Thoracic aorta (tissue), 2 donors: ENCODE data around the gene ACOX3. TPM values are rescaled to one million over a fixed set of nuclear protein-coding genes. Genes with fewer than 3 reads are reported as not detected.
"Not testable (repeated sequence)": the region's sequence is repeated elsewhere in the genome, so short reads cannot be mapped to it uniquely, and the experiment has no call there.

ENCODE experiments used
- ATAC-seq: fragments of 150-250 bp; one replicate; pipeline ENCODE4 v1.8.0; 2017; ENCODE audit warnings: low read depth; ENCODE audit not compliant: insufficient number of reproducible peaks, low FRiP score
- DNase-seq: peaks from one replicate; pipeline ENCODE4 v3.0.0-alpha.2; 2020; ENCODE audit warnings: low spot score
- H3K27ac ChIP-seq, 2 donors: fragments of 200-600 bp; sonication (generic); 1 replicate in 1 of 2; 2 replicates in 1 of 2; pipeline ENCODE4 v1.5.1; 2016; ENCODE audit warnings: mild to moderate bottlenecking in 2 of 2, moderate library complexity in 2 of 2
- H3K27me3 ChIP-seq: fragments of 200-600 bp; sonication (generic); replicated peaks from 2 replicates; pipeline ENCODE4 v1.6.0; 2016; ENCODE audit warnings: mild to moderate bottlenecking; ENCODE audit not compliant: insufficient read depth
- H3K36me3 ChIP-seq: fragments of 200-600 bp; sonication (generic); one replicate; pipeline ENCODE4 v1.5.1; 2016
- H3K4me1 ChIP-seq, 2 donors: fragments of 200-600 bp; sonication (generic); 1 replicate in 1 of 2; 2 replicates in 1 of 2; pipeline versions ENCODE4 v1.5.1 to v1.6.0; 2016; ENCODE audit warnings: low read depth in 2 of 2, mild to moderate bottlenecking in 1 of 2; ENCODE audit not compliant: control insufficient read depth in 1 of 2
- H3K4me3 ChIP-seq: fragments of 200-600 bp; sonication (generic); 2 replicates; pipeline ENCODE4 v1.5.1; 2016; ENCODE audit warnings: mild to moderate bottlenecking
- H3K9me3 ChIP-seq: fragments of 200-600 bp; sonication (generic); 2 replicates; pipeline ENCODE4 v1.5.1; 2016
- CTCF ChIP-seq: fragments of 200-600 bp; sonication (generic); IDR thresholded peaks from one replicate; pipeline ENCODE4 v1.5.1; 2019; ENCODE audit warnings: antibody characterized with exemption
- total RNA-seq, 2 donors: library from RNA; depleted of rRNA; stranded (reverse); fragments of >200 nt; gene quantifications; one replicate each; pipeline versions ENCODE4 v1.1.0 to v1.2.3, GENCODE V29; 2016

The ACOX3 gene
- total RNA-seq: 10 to 100 TPM; 47.8 to 72.7 TPM

DNA sequence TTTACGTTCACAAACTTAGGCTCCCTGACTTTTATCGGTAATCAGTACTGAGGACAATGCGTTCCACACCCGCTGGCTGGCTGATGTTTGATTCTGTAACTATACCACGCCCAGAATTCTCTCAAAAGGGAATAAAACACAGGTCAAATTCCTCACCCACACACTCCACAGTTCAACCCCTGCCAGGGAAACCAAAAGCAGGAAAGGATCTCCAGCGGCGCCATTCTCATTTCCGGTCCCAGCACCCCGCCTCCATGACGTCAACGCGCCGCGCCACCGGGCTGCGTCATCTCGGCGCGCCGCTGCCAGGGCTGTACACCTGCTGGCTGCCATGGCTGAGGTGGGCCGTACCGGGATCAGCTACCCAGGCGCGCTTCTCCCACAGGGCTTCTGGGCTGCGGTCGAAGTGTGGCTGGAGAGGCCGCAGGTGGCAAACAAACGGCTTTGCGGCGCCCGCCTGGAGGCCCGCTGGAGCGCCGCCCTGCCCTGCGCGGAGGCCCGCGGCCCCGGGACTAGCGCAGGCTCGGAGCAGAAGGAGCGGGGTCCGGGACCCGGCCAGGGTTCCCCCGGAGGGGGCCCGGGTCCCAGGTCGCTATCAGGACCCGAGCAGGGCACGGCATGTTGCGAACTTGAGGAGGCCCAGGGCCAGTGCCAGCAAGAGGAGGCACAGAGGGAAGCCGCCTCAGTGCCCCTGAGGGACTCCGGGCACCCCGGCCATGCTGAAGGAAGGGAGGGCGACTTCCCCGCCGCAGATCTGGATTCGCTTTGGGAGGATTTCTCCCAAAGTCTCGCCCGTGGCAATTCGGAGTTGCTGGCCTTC lies at the start of gene ACOX3, which contains the start of gene TRMT44:
Gene ACOX3 (minus strand): TSS at position 232 of the 820 bp plus-strand sequence. CDS start 24,202 bp downstream, outside the sequence.
Gene TRMT44 (plus strand): TSS at position 286 of the 820 bp plus-strand sequence. CDS start 46 bp downstream, at position 332.
- no peaks in the 10 kb centered on the region for H3K9me3 ChIP-seq
- H3K4me1 ChIP-seq: peaks cover 23 to 66% of the 10 kb centered on the region in 2 donors
- peak within 1 kb of the TSS; percentile 87 for H3K4me3 ChIP-seq
- H3K36me3 ChIP-seq: no peaks in the 10 kb centered on the region
- no peak for TF ChIP-seq CTCF
- ATAC-seq (peak; percentile 98), DNase-seq (peak; percentile 73)
- peak within 1 kb of the TSS; percentile 97 for H3K27ac ChIP-seq
- no peaks in the 10 kb centered on the region for H3K27me3 ChIP-seq

GRCh38 chr4:8488791-8489369 lies 48.4 kb upstream of the ACOX3 start:
- TF ChIP-seq CTCF: no peak
- Histone ChIP-seq H3K4me1 (no peaks in the 10 kb centered on the region), H3K27me3 (no peaks in the 10 kb centered on the region), H3K4me3 (no peak overlapping the region), H3K9me3 (no peaks in the 10 kb centered on the region), H3K36me3 (no peaks in the 10 kb centered on the region), H3K27ac (no peak overlapping the region)
- ATAC-seq (no peak), DNase-seq (no peak)

- H3K4me3 ChIP-seq, H3K27ac ChIP-seq, ATAC-seq, DNase-seq, H3K27me3 ChIP-seq, H3K4me1 ChIP-seq, H3K36me3 ChIP-seq, H3K9me3 ChIP-seq: not testable (repeated sequence)
These were observed 46.1 kb upstream of the ACOX3 start for GRCh38 chr4:8486643-8487042.

DNA sequence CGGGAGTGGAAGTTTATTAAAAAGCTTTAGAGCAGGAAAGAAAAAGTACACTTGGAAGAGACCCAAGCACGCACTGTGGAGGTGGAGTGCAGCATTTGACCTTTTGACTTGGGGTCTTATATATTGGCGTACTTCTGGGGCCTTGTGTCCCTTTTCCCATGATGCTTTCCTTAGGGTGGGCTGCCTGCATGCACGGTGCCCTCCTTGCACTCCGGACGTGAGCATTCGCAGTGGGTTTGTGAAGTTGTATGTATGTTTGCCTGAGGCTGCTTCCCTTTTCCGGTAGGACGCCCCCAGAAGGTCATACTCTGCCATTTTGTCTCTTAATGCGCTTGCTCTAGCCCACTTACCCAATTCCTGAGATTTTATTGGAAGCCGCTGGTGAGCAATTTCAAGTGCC lies 39.7 kb upstream of the ACOX3 start:
- Histone ChIP-seq H3K4me1 (no peaks in the 10 kb centered on the region), H3K27ac (no peak overlapping the region), H3K4me3 (no peak overlapping the region), H3K36me3 (peaks cover 8% of the 10 kb centered on the region), H3K9me3 (no peaks in the 10 kb centered on the region), H3K27me3 (no peaks in the 10 kb centered on the region)
- TF ChIP-seq CTCF: no peak
- ATAC-seq: no peak
- DNase-seq: no peak

GRCh38 chr4:8478801-8479744 lies 38.5 kb upstream of the ACOX3 start:
- peaks cover 2 to 9% of the 10 kb centered on the region in 2 donors for H3K4me1 ChIP-seq
- no peaks in the 10 kb centered on the region for H3K27me3 ChIP-seq
- no peak overlapping the region for H3K4me3 ChIP-seq
- no peak for TF ChIP-seq CTCF
- peaks cover 8% of the 10 kb centered on the region for H3K36me3 ChIP-seq
- no peak for DNase-seq
- H3K9me3 ChIP-seq: no peaks in the 10 kb centered on the region
- H3K27ac ChIP-seq: no peak overlapping the region
- no peak for ATAC-seq
